Neuronal stem cell (in vitro differentiated cells): ENCODE data around the gene PDE3B.
A peak's percentile ranks its signal among the peaks of the same experiment; 100 is the strongest.

Experiments used
- DNase-seq: peaks from one replicate; pipeline ENCODE4 v3.0.0-alpha.2; 2013; ENCODE audit warnings: low spot score
- H2AFZ ChIP-seq: one replicate; pipeline ENCODE4 v1.6.1; 2013; ENCODE audit warnings: mild to moderate bottlenecking, low read length, inconsistent platforms
- H2AK5ac ChIP-seq: 2 replicates; pipeline ENCODE4 v1.6.1; 2013; ENCODE audit warnings: low read depth, mild to moderate bottlenecking, inconsistent platforms, low read length, moderate library complexity, mixed read lengths
- H2BK120ac ChIP-seq: 2 replicates; pipeline ENCODE4 v1.6.1; 2013; ENCODE audit warnings: low read depth, mild to moderate bottlenecking, inconsistent platforms, low read length, moderate library complexity, mixed read lengths
- H2BK12ac ChIP-seq: one replicate; pipeline ENCODE4 v1.6.1; 2013; ENCODE audit warnings: low read length, inconsistent platforms
- H2BK15ac ChIP-seq: 2 replicates; pipeline ENCODE4 v1.6.1; 2013; ENCODE audit warnings: mild to moderate bottlenecking, low read length, inconsistent platforms, mixed read lengths
- H2BK5ac ChIP-seq: one replicate; pipeline ENCODE4 v1.6.1; 2013; ENCODE audit warnings: inconsistent platforms, mild to moderate bottlenecking, low read length, moderate library complexity
- H3K14ac ChIP-seq: one replicate; pipeline ENCODE4 v1.6.1; 2013; ENCODE audit warnings: low read length, inconsistent platforms
- H3K18ac ChIP-seq: 2 replicates; pipeline ENCODE4 v1.6.1; 2013; ENCODE audit warnings: low read length, inconsistent platforms
- H3K23ac ChIP-seq: 2 replicates; pipeline ENCODE4 v1.6.1; 2013; ENCODE audit warnings: low read depth, mild to moderate bottlenecking, mixed read lengths, low read length, inconsistent platforms; ENCODE audit not compliant: poor library complexity
- H3K27ac ChIP-seq: replicated peaks from 3 replicates; pipeline ENCODE4 v1.5.1; 2013; ENCODE audit warnings: low read length, inconsistent platforms
- H3K27me3 ChIP-seq, 3 experiments: 2 replicates each; pipeline ENCODE4 v1.6.1; 2013; ENCODE audit warnings: low read length in 3 of 3, mild to moderate bottlenecking in 2 of 3, inconsistent platforms in 1 of 3, low read depth in 1 of 3, mixed read lengths in 1 of 3, moderate library complexity in 1 of 3; ENCODE audit not compliant: control insufficient read depth in 3 of 3, insufficient read depth in 3 of 3
- H3K36me3 ChIP-seq, 2 donors: replicated peaks in 1 of 2; 2 replicates each; pipeline ENCODE4 v1.6.1; 2013; ENCODE audit warnings: low read length in 2 of 2; ENCODE audit not compliant: control insufficient read depth in 2 of 2, insufficient read depth in 2 of 2
- H3K4ac ChIP-seq: 2 replicates; pipeline ENCODE4 v1.6.1; 2013; ENCODE audit warnings: inconsistent platforms, mild to moderate bottlenecking, low read length, moderate library complexity
- H3K4me1 ChIP-seq, 2 donors: 1 replicate in 1 of 2; 2 replicates in 1 of 2; pipeline ENCODE4 v1.6.1; 2013; ENCODE audit warnings: low read length in 2 of 2, low read depth in 1 of 2; ENCODE audit not compliant: control insufficient read depth in 2 of 2, insufficient read depth in 1 of 2
- H3K4me2 ChIP-seq: one replicate; pipeline ENCODE4 v1.6.1; 2013; ENCODE audit warnings: mild to moderate bottlenecking, low read length, inconsistent platforms; ENCODE audit not compliant: insufficient read depth, poor library complexity, severe bottlenecking
- H3K4me3 ChIP-seq, 2 donors: 2 replicates each; pipeline ENCODE4 v1.5.1; 2013; ENCODE audit warnings: low read length in 2 of 2, mild to moderate bottlenecking in 2 of 2, inconsistent platforms in 1 of 2, moderate library complexity in 1 of 2
- H3K79me1 ChIP-seq: one replicate; pipeline ENCODE4 v1.6.1; 2013; ENCODE audit warnings: low read depth, mild to moderate bottlenecking, inconsistent platforms, low read length, moderate library complexity
- H3K9ac ChIP-seq: one replicate; pipeline ENCODE4 v1.6.1; 2013; ENCODE audit warnings: mild to moderate bottlenecking, low read depth, low read length, inconsistent platforms; ENCODE audit not compliant: poor library complexity
- H3K9me3 ChIP-seq, 2 donors: replicated peaks in 1 of 2; 2 replicates each; pipeline versions ENCODE3 to v1.6.1; 2013; ENCODE audit warnings: low read length in 2 of 2, mild to moderate bottlenecking in 2 of 2, inconsistent platforms in 1 of 2, low read depth in 1 of 2, mixed read lengths in 1 of 2, moderate library complexity in 1 of 2; ENCODE audit not compliant: control insufficient read depth in 2 of 2, insufficient read depth in 1 of 2
- H4K8ac ChIP-seq: one replicate; pipeline ENCODE4 v1.6.1; 2013; ENCODE audit warnings: low read depth, mild to moderate bottlenecking, inconsistent platforms, low read length, moderate library complexity
- H4K91ac ChIP-seq: one replicate; pipeline ENCODE4 v1.6.1; 2013; ENCODE audit warnings: low read length, low read depth, mild to moderate bottlenecking, inconsistent platforms; ENCODE audit not compliant: poor library complexity
- WGBS, 2 donors: extraction: QIAGEN DNeasy Blood & Tissue Kit; methylation state at CpG; one replicate each; pipeline ENCODE4 v1.1.7; 2013; ENCODE audit warnings: missing lambda C conversion rate in 2 of 2, mixed read lengths in 1 of 2; ENCODE audit not compliant: insufficient read length in 2 of 2, insufficient replicate concordance in 1 of 2; ENCODE audit errors: extremely low coverage in 2 of 2; 5-methylcytosine and 5-hydroxymethylcytosine counted together

The PDE3B gene

GRCh38 chr11:14894657-14895598, 251.3 kb downstream of the PDE3B start:
- Histone ChIP-seq H3K4me3 (no peak overlapping the region), H4K8ac (no peak overlapping the region), H3K79me1 (no peaks in the 10 kb centered on the region), H2BK5ac (no peak overlapping the region), H3K27ac (no peak overlapping the region), H2BK12ac (no peak overlapping the region), H3K9ac (no peak overlapping the region), H3K23ac (no peak overlapping the region), H3K4ac (no peak overlapping the region), H4K91ac (no peak overlapping the region), H2BK120ac (no peak overlapping the region), H3K27me3 (no peaks in the 10 kb centered on the region), H3K9me3 (peaks cover 0 to 6% of the 10 kb centered on the region in 2 donors), H3K18ac (no peak overlapping the region), H2BK15ac (no peak overlapping the region), H3K14ac (no peak overlapping the region), H2AFZ (peak overlapping the region; percentile 84), H3K36me3 (no peaks in the 10 kb centered on the region), H2AK5ac (no peak overlapping the region), H3K4me2 (no peak overlapping the region), H3K4me1 (no peaks in the 10 kb centered on the region)
- DNase-seq: no peak
- WGBS, 2 donors: no CpG with 5 or more reads among the region's 5 CpGs

GRCh38 chr11:14898355-14898754, 254.8 kb downstream of the PDE3B start:
- no peak overlapping the region for H4K8ac ChIP-seq
- no peak overlapping the region for H3K27ac ChIP-seq
- H3K4me3 ChIP-seq: no peak overlapping the region
- H3K23ac ChIP-seq: no peak overlapping the region
- peak overlapping the region; percentile 36 for H2AFZ ChIP-seq
- no peaks in the 10 kb centered on the region for H3K79me1 ChIP-seq
- no peak overlapping the region for H3K4ac ChIP-seq
- H2BK5ac ChIP-seq: no peak overlapping the region
- no peak overlapping the region for H3K14ac ChIP-seq
- H2BK120ac ChIP-seq: no peak overlapping the region
- no peaks in the 10 kb centered on the region for H3K4me1 ChIP-seq
- no peak overlapping the region for H2BK15ac ChIP-seq
- H3K9me3 ChIP-seq: no peaks in the 10 kb centered on the region
- H3K27me3 ChIP-seq: no peaks in the 10 kb centered on the region
- no peak overlapping the region for H4K91ac ChIP-seq
- no peak overlapping the region for H2AK5ac ChIP-seq
- no peak overlapping the region for H2BK12ac ChIP-seq
- no peaks in the 10 kb centered on the region for H3K36me3 ChIP-seq
- H3K18ac ChIP-seq: no peak overlapping the region
- no peak overlapping the region for H3K4me2 ChIP-seq
- DNase-seq: no peak
- H3K9ac ChIP-seq: no peak overlapping the region
- WGBS, 2 donors: no CpG with 5 or more reads among the region's 3 CpGs

- Histone ChIP-seq H2BK120ac (no peak overlapping the region), H3K9ac (no peak overlapping the region), H2AFZ (peak overlapping the region; percentile 36), H3K27ac (no peak overlapping the region), H2BK5ac (no peak overlapping the region), H3K14ac (no peak overlapping the region), H2BK12ac (no peak overlapping the region), H3K18ac (no peak overlapping the region), H3K4ac (no peak overlapping the region), H4K91ac (no peak overlapping the region), H3K36me3 (no peaks in the 10 kb centered on the region), H3K4me2 (no peak overlapping the region), H3K27me3 (no peaks in the 10 kb centered on the region), H4K8ac (no peak overlapping the region), H2AK5ac (no peak overlapping the region), H3K4me1 (no peaks in the 10 kb centered on the region), H3K9me3 (no peaks in the 10 kb centered on the region), H2BK15ac (no peak overlapping the region), H3K23ac (no peak overlapping the region), H3K79me1 (no peaks in the 10 kb centered on the region), H3K4me3 (no peak overlapping the region)
- DNase-seq: no peak
- WGBS, 2 donors: no CpG with 5 or more reads among the region's 2 CpGs
Measured at GRCh38 chr11:14898906-14899305, 255.3 kb downstream of the PDE3B start.

GRCh38 chr11:14902650-14903350, 259.2 kb downstream of the PDE3B start:
- Histone ChIP-seq H3K14ac (no peak overlapping the region), H3K4me2 (no peak overlapping the region), H2BK12ac (no peak overlapping the region), H4K91ac (no peak overlapping the region), H2AFZ (peak overlapping the region; percentile 13), H3K9ac (no peak overlapping the region), H2BK120ac (no peak overlapping the region), H2BK5ac (no peak overlapping the region), H3K18ac (no peak overlapping the region), H3K9me3 (no peaks in the 10 kb centered on the region), H3K79me1 (no peaks in the 10 kb centered on the region), H3K27ac (no peak overlapping the region), H2AK5ac (no peak overlapping the region), H2BK15ac (no peak overlapping the region), H3K4me1 (peaks cover 0 to 2% of the 10 kb centered on the region in 2 donors), H3K36me3 (no peaks in the 10 kb centered on the region), H4K8ac (no peak overlapping the region), H3K4me3 (no peak overlapping the region), H3K23ac (no peak overlapping the region), H3K4ac (no peak overlapping the region), H3K27me3 (no peaks in the 10 kb centered on the region)
- WGBS, 2 donors: no CpG with 5 or more reads among the region's 1 CpG
- no peak for DNase-seq
